GM19023 (cell line): ENCODE results near the gene PFN1.
"Not testable (repeated sequence)": the region's sequence is repeated elsewhere in the genome, so short reads cannot be mapped to it uniquely, and the experiment has no call there.

ENCODE experiments used
- ATAC-seq: cut with Tn5 transposase; IDR thresholded peaks from one replicate; pipeline ENCODE4 v1.9.1; 2021; ENCODE audit warnings: mild to moderate bottlenecking, moderate library complexity; ENCODE audit not compliant: unreplicated experiment

The PFN1 gene

DNA sequence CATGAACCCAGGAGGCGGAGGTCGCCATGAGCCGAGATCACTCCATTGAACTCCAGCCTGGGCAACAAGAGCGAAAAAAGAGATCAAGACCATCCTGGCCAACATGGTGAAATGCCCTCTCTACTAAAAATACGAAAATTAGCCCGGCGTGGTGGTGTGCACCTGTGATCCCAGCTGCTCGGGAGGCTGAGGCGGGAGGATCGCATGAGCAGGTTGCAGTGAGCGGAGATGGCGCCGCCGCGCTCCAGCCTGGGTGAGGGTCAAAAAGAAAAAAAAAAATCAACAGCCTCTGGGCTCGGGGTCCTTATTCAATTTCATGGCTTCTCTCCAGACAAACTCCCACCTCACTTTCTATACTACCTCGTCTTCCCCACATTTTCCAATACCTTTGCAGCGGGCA lies 19.4 kb downstream of the PFN1 start:
- no peak for ATAC-seq

DNA sequence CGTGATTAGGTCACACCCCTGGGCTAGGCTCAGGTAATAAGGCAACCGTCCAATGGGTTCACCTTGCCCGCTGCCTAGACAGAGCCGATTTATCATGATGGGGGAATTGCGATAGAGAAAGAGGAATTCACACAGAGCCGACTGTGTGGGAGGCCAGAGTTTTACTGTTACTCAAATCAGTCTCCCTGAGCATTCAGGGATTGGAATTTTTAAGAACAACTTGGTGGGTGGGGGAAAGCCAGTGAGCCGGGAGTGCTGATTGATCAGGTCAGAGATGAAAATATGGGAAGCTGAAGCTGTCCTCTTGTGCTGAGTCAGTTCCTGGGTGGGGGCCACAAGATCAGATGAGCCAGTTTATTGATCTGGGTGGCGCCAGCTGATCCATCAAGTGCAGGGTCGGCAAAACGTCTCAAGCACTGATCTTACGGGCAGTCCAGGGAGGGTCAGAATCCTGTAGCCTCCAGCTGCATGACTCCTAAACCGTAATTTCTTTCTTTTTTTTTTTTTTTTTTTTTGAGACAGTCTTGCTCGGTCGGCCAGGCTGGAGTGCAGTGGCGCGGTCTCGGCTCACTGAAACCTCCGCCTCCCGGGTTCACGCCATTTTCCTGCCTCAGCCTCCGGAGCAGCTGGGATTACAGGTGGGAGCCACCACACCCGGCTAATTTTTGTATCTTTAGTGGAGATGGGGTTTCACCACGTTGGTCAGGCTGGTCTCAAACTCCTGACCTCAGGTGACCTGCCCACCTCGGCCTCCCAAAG lies 21.6 kb downstream of the PFN1 start:
- not testable (repeated sequence) for ATAC-seq

DNA sequence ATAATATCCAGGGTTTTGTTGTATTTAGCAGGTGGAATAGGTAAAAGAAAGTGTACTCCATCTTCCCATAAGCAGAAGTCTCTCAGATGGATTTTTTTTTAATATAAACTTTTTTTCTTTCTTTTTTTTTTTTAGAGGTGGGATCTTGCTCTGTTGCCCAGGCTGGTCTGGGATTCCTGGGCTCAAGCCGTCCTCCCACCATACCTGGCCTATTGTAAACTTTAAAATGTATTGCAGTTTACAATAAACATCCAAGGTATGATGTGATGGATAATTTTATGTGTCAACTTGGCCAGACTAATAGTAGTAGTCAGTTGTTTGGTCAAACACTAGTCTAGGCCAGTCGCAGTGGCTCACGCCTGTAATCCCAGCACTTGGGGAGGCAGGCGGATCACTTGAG lies 27.0 kb downstream of the PFN1 start:
- no peak for ATAC-seq

DNA sequence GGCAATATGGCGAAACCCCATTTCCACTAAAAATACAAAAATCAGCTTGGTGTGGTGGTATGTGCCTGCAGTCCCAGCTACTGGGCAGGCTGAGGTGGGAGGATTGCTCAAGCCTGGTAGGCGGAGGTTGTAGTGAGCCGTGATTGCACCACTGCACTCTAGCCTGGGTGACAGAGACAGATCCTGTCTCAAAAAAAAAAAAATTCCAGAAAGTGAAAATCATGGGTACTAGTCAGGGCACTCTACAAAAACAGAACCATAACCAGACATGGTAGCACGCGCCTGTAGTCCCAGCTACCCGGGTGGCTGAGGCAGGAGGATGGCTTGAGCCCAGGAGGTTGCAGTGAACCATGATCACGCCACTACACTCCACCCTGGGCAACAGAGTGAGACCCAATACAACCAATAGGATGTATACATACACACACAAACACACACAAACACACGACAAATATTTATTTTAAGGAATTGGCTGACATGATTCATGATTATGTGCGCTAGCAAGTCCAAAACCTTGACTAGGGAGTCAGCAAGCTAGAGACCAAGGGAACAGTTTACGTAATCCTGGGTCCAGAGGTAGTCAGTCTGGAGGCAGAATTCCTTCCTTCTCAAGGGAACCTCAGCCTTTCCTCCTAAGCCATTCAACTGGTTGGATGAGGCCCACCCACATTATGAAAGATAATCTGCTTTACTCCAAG lies 27.8 kb downstream of the PFN1 start:
- no peak for ATAC-seq

DNA sequence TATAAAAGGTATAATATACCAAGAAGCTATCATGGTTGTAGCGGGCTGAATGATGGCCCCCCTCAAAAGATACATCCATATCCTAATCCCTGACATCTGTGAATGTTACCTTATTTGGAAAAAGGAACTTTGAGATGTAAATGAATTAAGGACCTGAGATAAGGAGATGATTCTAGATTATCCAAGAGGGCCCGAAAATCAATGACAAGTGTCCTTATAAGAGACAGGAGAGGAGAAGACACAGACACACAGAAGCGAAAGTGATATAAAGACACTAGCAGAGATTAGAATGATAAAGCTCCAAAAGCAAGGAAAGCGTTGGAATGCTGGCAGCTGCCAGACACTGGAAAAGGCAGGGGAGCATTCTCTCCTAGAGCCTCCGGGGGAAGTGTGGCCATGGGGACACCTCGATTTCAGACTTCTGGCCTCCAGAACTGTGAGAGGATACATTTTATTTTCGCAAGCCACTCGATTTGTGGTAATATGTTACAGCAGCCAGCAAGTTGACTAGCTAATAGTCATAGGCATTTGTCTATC lies 28.8 kb downstream of the PFN1 start:
- ATAC-seq, result no peak

DNA sequence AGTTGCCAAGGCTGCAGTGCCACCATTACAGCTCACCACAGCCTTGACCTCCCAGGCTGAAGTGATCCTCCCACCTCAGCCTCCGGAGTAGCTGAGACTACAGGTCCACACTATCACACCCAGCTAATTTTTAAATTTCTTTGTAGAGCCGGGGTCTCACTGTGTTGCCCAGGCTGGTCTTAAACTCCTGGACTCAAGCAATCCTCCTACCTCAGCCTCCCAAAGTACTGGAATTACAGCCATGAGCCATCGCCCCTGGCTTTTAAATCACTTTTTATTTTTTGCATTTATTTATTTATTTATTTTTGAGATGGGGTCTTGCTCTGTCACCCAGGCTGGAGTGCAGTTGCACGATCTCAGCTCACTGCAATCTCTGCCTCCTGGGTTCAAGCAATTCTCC lies 33.8 kb downstream of the PFN1 start:
- ATAC-seq, result not testable (repeated sequence)

DNA sequence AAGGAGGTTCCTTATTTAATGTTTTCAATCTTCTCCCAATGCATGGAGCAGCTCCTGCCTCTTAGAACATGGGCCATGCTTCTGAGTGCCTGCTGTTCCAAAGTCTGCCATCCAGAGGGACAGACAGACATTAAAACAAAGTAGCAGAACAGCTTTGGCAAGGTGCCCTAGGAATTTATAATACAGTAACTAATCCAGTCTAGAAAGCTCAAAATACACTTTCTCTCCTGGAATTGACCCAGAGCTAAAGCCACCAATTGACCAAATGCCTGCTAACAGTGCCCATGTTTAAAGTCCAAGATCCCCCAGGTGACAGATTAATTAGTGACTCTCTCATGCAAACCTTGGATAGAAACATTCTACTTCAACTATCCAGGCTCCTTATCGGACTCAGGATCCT lies 34.3 kb downstream of the PFN1 start:
- ATAC-seq, result no peak

DNA sequence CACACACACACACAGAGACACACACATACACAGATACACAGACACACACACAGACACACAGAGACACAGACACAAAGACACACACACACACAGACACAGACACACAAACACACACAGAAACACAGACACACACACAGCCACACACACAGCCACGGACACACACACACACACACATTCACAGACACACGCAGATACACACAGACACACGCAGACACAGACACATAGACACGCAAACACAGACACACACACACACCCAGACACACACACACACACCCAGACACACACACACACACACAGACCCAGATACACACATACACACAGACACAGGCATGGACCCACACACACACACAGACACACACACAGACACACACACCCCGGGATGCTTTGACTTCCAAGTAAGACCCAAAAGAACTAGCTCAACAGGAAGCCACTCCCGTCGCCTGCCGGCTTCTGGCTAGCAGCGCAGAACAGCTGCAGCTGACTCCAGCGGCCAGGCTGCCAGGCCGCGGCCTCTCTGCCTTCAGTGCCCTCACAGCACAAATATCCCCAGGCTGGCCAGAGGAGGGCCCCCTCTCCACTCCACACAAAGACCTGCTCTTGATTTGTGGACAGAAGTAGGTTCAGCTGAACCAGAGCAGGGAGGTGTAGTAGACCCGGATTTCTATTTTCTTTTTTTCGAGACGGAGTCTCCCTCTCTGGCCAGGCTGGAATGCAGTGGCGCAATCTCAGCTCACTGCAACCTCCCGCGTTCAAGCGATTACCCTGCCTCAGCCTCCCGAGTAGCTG lies 39.4 kb downstream of the PFN1 start:
- ATAC-seq, result no peak

DNA sequence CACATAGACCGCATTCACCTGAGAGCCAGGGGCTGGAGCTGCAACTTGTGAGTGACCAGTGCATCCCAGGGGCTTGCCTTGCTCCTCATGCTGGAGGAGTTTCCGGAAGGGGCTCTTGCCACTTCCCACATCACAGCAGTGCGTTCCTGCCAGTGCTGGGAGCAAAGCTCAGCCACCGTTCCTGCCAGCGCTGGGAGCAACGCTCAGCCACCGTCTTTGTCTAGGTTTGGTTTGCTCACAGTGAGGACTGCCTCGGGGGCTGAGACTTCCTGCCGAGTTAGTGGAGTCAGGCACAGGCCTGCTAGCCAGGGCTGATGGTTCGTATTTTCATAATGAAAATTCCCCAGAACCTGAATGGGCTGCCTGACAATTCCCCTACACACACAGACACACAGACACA lies 40.0 kb downstream of the PFN1 start:
- no peak for ATAC-seq

DNA sequence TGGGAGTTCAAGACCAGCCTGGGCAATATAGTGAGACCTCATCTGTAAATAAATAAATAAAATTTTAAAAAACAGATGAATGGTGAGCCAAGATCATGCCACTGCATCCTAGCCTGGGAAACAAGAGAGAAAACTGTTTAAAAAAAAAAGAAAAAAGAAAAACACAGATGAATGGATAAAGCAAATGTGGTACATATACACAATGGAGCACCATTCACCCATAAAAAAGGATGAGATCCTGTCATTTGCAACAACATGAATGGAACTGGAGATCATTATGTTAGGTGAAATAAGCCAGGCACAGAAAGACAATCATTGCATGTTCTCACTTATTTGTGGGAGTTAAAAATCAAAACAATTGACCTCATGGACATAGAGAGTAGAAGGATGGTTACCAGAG lies 41.7 kb downstream of the PFN1 start:
- ATAC-seq, result not testable (repeated sequence)

DNA sequence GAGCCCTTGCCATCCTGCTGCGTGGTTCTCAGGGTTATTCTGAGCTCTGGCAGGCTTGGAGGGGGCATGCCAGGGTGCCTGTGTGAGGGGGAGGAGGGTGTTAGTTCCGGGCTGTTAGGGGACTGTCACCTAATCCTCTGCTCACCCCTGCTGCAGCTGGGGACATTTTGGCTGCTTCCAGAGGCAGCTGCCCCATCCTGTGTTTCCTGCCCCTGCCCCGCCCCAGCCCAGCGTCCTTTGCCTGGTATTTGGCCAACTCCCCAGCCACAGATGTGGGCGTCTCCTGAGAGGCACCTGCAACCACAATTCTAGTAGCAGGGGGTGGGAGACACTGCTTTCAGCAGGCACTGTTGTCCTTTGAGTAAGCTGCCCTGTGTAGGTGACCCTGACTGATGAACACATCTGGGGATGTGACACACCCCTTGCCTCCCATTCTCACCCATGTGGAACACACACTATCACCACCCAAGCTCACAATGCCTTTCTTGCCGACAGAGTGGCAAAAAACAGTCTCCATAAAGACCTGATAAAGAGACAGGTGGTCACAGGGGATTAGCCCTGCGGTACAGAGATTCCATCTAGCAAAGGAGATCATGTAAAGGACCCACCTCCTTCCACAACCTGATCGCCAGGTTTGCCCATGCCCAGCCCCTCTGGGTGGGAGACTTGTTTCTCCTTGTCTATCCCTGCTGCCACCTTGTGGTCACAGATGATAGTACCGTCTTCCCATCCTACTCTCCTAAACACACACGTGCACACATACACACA lies 45.1 kb downstream of the PFN1 start, which contains the start of gene CHRNE:
Gene CHRNE, minus strand, starts transcription at position 48 of the 768 bp plus-strand sequence. Its CDS starts 35 bp downstream, at position 13.
- ATAC-seq, result no peak

DNA sequence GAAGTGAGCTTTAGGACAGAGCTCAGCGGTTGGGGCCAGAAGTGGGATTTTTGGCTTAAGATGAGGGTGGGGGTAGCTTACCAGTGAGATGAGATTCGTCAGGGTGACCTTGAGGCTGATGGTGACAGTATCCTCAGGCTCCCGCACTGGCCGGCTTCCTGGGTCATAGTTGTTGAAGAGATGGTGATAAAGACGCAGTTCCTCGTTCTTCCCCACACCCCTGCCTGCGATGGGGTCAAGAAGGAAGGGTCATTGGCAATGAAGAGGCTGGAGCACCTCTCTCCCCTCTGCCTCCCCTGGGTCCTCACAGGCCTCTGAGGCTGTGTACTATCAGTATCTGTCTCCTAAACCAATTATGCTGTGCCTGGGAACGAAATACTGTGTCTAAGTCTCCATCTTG lies 45.8 kb downstream of the PFN1 start:
- no peak for ATAC-seq

DNA sequence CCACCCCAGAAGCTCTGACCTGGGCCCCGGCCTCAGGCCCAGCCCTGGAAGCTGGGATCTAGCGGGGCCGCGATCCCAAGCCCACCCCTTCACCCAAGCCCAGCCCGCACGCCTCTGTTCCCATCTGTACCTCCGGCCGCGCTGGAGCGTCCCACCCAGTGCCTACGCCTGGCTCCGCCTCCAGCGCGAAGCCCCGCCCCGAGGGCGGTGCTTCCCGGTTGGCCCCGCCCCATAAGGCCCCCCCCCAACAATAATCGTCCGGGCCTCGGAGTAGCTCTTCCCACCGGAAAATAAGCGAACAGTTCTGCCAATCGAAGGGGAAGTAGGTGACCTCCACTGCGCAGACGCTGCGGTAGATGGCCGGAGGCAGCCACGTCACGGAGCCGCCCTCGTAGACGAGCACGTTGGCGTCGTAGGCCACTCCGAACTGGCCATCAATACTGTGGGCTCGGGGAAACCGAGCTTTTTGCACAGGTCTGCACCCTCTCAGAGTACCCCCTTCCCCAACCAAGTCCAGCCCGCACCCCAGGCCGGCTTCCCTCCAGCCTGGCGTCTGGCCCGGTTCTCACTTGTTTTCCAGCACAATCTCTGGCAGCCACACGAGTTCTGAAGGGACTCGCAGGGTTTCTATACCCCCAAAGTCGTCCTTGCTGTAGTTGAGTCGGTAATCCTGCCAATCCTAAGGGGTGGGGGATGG lies 46.5 kb downstream of the PFN1 start:
- no peak for ATAC-seq

DNA sequence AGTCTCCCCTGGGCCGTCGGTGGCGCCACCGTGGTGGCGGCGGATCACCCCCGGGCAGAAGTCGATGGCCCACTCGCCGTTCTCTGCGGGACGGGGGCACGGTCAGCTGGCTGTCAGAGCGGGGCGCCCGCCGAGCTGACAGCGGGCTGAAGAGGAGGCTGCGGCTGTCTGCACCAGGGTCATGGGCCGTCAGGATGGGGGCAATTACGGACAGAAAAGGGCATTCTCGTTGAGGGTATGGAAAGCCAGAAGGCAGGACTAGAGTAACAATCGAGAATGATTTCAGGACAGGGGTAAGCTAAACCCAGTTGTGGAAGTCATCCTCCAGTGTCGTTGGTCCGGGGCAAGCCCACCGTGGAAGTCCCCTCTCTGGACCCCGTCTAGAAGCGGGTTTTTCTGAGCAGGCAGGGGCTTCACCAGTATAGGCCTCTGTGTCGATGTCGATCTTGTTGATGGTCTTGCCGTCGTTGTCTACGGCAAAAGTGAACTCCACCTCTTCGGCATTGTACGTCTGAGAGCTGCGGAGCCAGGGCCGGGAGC lies 47.2 kb downstream of the PFN1 start:
- ATAC-seq, result no peak

DNA sequence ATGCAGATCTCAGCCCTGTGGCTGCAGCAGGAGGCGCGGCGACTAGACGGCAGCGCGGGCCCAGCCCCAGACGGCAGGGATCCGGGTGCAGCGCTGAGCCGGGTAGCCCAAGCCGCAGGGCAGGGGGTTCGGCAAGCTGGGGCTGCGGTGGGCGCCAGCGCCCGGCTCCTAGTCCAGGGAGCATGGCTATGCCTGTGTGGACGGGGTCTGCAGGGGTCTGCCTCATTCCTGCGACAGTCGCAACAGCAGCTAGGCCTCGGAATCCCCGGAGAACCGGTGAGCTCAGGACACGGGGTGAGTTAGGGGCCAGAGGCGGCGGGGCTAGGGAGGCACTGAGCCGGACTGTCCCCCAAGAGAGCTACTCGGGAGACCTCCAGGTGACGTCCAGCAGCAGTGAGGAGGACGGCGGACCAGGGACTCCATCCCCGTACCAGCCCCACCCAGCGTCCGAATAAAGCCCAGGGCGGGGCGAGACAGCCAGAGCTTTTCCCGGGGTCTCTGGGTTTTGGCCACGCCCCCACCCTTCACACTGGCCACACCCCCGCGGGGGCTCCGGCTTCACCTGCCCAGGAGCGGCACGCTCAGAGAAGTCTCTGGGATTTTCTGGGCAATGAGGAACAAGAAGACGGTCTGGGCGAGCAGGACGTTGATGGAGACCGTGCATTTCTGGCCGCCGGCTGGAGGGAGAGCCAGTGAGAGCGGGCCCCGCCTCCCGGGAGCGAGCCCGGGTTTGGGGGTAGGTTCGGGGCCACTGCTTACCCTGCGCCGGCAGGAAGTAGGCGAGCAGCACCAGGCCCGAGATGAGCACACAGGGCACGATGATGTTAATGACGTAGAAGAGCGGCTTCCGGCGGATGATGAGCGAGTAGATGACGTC lies 47.9 kb downstream of the PFN1 start:
- no peak for ATAC-seq

DNA sequence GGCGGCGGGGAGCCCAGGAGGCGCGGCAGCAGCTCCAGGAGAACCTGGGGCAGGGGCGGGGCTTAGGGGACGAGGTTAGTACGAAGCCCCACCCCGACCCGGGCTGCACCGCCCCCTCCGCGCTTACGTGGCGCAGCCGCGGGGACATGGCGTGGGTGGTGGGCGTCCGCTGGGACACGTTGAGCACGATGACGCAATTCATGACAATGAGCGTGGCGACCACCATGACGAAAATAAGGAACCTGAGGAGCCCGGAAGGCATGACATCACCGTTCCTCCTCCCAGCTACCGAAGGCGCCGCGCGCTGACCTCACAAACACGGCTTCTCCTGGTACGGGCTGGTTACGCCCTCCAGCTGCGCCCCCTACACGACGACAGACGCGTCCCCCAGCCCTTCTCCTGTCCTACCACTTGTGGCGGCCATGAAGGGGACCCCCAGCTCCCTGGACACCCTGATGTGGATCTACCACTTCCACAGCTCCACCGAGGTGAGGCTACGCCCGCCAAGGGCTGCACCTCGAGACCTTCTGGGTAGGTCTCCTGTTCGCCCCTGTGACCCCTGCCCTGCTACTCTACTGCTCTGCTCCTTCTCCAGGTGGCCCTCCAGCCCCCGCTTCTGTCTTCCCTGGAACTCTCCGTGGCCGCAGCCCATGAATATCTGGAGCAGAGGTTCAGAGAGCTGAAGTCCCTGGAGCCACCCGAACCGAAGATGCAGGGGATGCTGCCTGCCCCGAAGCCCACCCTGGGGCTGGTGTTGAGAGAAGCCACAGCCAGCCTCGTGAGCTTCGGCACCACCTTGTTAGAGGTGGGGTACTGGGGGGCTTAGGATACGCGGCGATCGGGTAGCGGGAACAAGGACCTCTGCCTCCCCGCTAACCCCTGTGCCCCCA lies 48.7 kb downstream of the PFN1 start, which contains the start of gene C17orf107:
Gene C17orf107, plus strand, starts transcription at position 196 of the 890 bp plus-strand sequence. Its CDS starts 227 bp downstream, at position 423.
- ATAC-seq, result no peak

DNA sequence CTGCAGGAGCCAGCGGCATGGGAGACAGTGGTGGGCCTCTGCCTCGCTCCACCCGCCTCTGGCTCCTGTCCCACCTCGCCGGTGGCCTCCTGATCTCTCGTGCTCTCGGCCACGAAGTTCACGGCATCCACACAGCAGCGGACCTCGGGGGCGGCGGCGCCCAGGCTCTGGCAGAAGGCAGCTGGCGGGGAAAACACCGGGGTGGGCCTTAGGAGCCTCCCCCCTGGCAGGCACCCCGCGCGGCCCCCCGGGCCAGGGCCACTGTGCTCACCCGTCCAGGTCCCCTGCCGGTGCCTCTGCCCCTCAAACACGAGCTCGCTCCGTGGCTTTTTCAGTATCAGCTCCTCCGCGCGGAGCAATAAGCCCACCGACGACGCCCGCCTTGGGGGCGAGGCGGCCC lies 49.4 kb downstream of the PFN1 start:
- no peak for ATAC-seq

DNA sequence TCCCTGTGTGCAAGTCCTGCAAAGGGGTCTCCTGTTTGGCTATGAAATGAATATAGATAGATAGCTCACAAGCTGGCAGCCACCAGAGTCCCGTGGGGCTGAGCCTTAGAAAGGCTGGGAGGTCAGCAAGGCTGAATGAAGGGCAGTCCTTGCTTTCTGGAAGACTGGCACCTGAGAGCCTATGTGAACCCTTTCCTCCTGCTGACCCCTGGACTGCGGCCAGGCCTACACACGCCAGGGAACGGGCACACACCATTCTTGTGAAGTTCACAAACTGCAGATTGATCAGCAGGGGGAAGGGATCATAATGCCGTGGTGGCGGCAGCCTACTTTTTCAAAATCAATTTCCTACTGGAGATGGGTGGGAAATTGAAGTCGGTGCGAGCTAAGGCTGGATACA lies 50.0 kb downstream of the PFN1 start:
- ATAC-seq, result no peak
